GM19035 (cell line): ENCODE results near the gene DMAC1.
A peak's percentile ranks its signal among the peaks of the same experiment; 100 is the strongest.

Experiments used
- ATAC-seq: cut with Tn5 transposase; IDR thresholded peaks from one replicate; pipeline ENCODE4 v1.9.1; 2021; ENCODE audit not compliant: unreplicated experiment

DMAC1 gene

GRCh38 chr9:7783635-7784063 lies 15.9 kb downstream of the DMAC1 start:
- no peak for ATAC-seq

GRCh38 chr9:7782400-7783120 lies 17.0 kb downstream of the DMAC1 start:
- ATAC-seq, result no peak

- no peak for ATAC-seq
These were observed 19.2 kb downstream of the DMAC1 start for GRCh38 chr9:7780261-7780988.

- ATAC-seq, result no peak
These were observed 20.6 kb downstream of the DMAC1 start for GRCh38 chr9:7778851-7779600.

- ATAC-seq, result no peak
These were observed 21.8 kb downstream of the DMAC1 start for GRCh38 chr9:7777771-7778170.

GRCh38 chr9:7770111-7770510 lies 29.5 kb downstream of the DMAC1 start:
- ATAC-seq, result no peak

- ATAC-seq, result no peak
These were observed 37.0 kb downstream of the DMAC1 start for GRCh38 chr9:7762600-7762999.

- no peak for ATAC-seq
These were observed 39.6 kb downstream of the DMAC1 start for GRCh38 chr9:7760014-7760415.

- ATAC-seq, result peak; percentile 100
These were observed 43.5 kb downstream of the DMAC1 start for GRCh38 chr9:7756088-7756487.

- ATAC-seq, result no peak
These were observed 47.1 kb downstream of the DMAC1 start for GRCh38 chr9:7752481-7752880.
